AG10803 (cell line): ENCODE measurements around the gene TSPAN4.

Experiments used
- DNase-seq: peaks from one replicate; pipeline ENCODE4 v3.0.0; 2010; ENCODE audit warnings: low read depth
- H3K4me3 ChIP-seq: 2 replicates; pipeline ENCODE4 v1.5.1; 2011; ENCODE audit warnings: mild to moderate bottlenecking, low read length, control low read depth
- TF ChIP-seq, protein P1 (sequence below): conservative IDR thresholded peaks from 2 replicates; pipeline ENCODE4 v1.5.1; 2011; ENCODE audit warnings: mild to moderate bottlenecking, low read length, control low read depth, inconsistent platforms

TSPAN4 gene

DNA sequence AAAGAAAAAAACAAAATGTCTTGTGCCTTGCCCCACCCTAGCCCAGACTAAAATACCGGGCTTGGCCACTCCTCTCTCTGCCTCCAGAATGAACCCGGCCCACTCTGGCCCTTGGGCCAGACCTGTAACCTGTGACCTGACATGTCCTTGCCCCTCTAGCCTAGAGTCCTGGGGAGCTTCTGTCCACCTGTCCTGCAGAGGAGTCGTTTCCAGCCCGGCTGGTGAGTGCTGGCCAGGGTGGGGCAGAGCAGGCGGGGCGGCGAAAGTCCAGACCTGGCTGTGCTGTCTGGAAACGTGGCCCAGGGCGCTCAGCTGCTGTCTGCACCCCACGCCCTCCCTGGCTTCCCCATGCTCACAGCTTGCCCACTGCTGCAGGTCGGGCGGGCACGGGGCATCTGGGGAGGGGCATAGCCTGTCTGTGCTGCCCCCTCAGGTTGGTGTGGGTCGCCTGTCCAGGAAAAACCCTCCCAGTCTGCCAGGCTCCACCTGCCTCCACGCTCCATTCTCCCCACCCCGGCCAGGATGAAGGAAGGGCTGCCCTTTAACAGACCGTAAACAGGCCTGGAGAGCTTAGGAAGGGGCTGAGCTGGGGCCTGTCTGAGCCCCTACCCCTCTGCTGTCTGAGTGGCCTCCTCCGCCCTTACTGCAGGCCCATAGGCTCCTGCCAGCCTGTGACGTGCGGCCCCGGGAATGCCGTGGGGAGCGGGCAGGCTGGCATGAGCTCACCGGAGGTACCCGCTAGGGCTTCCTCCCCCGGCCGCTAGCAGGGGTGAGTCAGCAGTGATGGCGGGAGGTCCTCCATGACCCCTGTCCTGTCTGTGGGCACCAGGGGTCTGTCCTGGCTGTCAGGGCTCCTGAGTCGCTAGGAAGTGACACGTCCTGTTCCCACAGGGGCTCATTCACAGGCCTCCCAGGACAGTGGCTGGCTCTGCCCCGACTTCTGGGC, 8.0 kb upstream of the TSPAN4 start:
- TF ChIP-seq, protein P1, sequence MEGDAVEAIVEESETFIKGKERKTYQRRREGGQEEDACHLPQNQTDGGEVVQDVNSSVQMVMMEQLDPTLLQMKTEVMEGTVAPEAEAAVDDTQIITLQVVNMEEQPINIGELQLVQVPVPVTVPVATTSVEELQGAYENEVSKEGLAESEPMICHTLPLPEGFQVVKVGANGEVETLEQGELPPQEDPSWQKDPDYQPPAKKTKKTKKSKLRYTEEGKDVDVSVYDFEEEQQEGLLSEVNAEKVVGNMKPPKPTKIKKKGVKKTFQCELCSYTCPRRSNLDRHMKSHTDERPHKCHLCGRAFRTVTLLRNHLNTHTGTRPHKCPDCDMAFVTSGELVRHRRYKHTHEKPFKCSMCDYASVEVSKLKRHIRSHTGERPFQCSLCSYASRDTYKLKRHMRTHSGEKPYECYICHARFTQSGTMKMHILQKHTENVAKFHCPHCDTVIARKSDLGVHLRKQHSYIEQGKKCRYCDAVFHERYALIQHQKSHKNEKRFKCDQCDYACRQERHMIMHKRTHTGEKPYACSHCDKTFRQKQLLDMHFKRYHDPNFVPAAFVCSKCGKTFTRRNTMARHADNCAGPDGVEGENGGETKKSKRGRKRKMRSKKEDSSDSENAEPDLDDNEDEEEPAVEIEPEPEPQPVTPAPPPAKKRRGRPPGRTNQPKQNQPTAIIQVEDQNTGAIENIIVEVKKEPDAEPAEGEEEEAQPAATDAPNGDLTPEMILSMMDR: no peak
- peak; percentile 82 for DNase-seq
- peak overlapping the region; percentile 84 for H3K4me3 ChIP-seq

DNA sequence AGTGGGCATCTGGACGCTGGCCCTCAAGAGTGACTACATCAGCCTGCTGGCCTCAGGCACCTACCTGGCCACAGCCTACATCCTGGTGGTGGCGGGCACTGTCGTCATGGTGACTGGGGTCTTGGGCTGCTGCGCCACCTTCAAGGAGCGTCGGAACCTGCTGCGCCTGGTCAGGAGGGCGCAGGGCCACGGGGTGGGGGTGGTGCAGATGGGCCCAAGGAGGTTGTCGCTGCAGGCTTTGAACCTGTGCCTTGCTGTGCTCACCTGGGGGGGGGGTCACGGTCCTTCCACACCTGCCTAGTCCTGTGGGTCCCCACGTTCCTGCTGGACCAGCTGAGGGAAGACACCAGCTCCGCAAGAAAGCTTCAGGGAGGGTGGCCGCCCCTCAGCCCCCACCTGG, 6.4 kb upstream of the TSPAN4 start:
- DNase-seq: no peak
- no peak overlapping the region for H3K4me3 ChIP-seq
- TF ChIP-seq, protein P1: no peak

- H3K4me3 ChIP-seq: no peak overlapping the region
- TF ChIP-seq, protein P1: no peak
- DNase-seq: no peak
Observed at GRCh38 chr11:836700-837099, 6.0 kb upstream of the TSPAN4 start.

DNA sequence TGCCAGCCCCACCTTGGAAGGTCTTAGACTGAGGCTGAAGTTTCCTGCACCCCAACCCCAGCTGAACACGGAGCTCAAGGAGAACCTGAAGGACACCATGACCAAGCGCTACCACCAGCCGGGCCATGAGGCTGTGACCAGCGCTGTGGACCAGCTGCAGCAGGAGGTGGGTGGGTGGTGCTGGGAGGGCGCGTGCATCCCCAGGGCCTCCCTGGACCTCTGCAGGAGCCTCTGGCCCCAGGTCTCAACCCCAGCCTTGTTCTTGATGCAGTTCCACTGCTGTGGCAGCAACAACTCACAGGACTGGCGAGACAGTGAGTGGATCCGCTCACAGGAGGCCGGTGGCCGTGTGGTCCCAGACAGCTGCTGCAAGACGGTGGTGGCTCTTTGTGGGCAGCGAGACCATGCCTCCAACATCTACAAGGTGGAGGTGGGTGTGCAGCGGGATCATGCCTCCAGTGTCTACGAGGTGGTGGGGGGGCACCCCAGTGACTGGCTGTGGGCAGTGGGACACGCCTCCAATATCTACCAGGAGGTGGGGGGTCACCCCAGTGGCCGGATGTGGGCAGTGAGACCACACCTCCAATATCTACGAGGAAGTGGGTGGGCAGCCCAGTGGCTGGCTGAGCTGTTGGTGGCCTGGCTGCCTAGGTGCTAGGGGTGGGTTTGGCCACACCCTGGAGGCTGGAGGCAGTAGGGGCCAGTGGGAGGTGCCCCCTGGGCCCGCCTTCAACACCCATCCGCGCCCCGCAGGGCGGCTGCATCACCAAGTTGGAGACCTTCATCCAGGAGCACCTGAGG, 5.3 kb upstream of the TSPAN4 start:
- TF ChIP-seq, protein P1: no peak
- DNase-seq: no peak
- no peak overlapping the region for H3K4me3 ChIP-seq

GRCh38 chr11:837990-838307, 4.7 kb upstream of the TSPAN4 start:
- TF ChIP-seq, protein P1: no peak
- H3K4me3 ChIP-seq: no peak overlapping the region
- no peak for DNase-seq

- no peak overlapping the region for H3K4me3 ChIP-seq
- DNase-seq: peak; percentile 41
- TF ChIP-seq, protein P1: peak; percentile 34
Observed at GRCh38 chr11:838441-839279, 4.0 kb upstream of the TSPAN4 start.
